Fibroblast of the aortic adventitia (primary cell): ENCODE data around the gene NKTR. TPM values are rescaled to one million over a fixed set of nuclear protein-coding genes. Genes with fewer than 3 reads are reported as not detected.

Source experiments
- DNase-seq: peaks from one replicate; pipeline ENCODE4 v3.0.0-alpha.2; 2010; ENCODE audit warnings: low read depth
- H3K4me3 ChIP-seq: 2 replicates; pipeline ENCODE4 v1.5.1; 2011; ENCODE audit warnings: low read depth, mild to moderate bottlenecking, control low read depth, low read length, moderate library complexity
- total RNA-seq: library from RNA; depleted of rRNA; stranded (reverse); fragments of >200 nt; gene quantifications from 2 replicates; pipeline ENCODE4 v1.2.3, GENCODE V29; 2012; ENCODE audit warnings: low replicate concordance
- TF ChIP-seq, protein P1 (sequence below): IDR thresholded peaks from 2 replicates; pipeline ENCODE4 v1.5.1; 2011; ENCODE audit warnings: mild to moderate bottlenecking, low read length, control low read depth, inconsistent platforms; ENCODE audit not compliant: insufficient read depth

The NKTR gene
- total RNA-seq, 1 donor, result 91.8 TPM

DNA sequence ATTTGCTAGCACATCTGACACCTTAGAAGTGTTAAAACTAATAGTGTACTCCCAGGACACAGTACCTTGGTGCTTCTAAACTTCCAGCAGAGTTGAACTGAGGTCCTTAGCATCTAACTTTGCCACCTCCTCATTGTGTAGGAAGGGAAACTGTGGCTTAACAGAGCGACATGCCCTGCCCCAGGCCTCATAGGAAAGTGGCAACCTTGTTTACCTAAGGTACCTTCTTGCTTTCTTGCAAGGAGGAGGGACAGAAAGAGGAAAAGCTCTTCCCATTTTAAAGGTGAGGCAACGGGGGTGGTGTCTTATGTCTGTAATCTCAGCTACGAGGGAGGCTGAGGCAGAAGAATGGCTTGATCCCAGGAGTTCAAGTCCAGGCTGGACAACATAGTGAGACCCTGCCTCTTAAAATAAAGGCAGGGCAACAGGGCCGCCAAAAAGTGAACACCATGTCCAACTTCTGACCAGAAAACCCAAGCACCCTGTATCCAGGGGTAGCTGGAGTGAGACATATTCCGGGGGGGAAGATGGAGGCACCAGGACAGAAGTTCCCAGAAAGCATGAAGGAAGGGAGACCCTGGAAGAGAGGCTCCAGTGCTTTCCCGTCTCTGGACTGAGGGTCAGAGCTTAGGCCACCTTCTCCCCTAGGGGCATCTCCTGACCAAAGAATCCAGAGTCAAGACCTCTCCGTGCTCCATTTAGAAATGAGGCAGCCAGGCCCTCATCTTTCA is 84.3 kb downstream of the NKTR start:
- TF ChIP-seq, protein P1, sequence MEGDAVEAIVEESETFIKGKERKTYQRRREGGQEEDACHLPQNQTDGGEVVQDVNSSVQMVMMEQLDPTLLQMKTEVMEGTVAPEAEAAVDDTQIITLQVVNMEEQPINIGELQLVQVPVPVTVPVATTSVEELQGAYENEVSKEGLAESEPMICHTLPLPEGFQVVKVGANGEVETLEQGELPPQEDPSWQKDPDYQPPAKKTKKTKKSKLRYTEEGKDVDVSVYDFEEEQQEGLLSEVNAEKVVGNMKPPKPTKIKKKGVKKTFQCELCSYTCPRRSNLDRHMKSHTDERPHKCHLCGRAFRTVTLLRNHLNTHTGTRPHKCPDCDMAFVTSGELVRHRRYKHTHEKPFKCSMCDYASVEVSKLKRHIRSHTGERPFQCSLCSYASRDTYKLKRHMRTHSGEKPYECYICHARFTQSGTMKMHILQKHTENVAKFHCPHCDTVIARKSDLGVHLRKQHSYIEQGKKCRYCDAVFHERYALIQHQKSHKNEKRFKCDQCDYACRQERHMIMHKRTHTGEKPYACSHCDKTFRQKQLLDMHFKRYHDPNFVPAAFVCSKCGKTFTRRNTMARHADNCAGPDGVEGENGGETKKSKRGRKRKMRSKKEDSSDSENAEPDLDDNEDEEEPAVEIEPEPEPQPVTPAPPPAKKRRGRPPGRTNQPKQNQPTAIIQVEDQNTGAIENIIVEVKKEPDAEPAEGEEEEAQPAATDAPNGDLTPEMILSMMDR, result no peak
- H3K4me3 ChIP-seq, result no peak overlapping the region
- DNase-seq, result no peak

DNA sequence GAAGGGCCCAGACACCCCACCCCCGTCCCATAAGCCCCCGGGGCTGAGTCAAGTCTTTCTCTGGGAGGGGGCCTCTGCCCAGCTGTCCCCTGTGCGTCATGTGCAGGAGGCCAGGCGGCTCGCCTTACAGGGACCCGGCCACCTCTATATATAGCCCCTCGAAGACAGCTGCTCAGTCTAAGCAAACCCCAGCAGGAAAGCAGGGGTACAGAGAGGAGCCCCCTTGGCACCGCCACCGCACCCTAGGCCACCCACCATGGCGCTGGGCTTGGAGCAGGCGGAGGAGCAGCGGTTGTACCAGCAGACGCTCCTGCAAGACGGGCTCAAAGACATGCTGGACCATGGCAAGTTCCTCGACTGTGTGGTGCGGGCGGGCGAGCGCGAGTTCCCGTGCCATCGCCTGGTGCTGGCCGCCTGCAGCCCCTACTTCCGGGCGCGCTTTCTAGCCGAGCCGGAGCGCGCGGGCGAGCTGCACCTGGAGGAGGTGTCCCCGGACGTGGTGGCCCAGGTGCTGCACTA is 84.9 kb downstream of the NKTR start, which contains the start of gene KLHL40:
TSS of gene KLHL40 (plus strand) at position 175 of the 519 bp plus-strand sequence. CDS start at position 257, 82 bp downstream.
- DNase-seq, result no peak
- TF ChIP-seq, protein P1, result no peak
- H3K4me3 ChIP-seq, result peak within 1 kb of the TSS; percentile 28

DNA sequence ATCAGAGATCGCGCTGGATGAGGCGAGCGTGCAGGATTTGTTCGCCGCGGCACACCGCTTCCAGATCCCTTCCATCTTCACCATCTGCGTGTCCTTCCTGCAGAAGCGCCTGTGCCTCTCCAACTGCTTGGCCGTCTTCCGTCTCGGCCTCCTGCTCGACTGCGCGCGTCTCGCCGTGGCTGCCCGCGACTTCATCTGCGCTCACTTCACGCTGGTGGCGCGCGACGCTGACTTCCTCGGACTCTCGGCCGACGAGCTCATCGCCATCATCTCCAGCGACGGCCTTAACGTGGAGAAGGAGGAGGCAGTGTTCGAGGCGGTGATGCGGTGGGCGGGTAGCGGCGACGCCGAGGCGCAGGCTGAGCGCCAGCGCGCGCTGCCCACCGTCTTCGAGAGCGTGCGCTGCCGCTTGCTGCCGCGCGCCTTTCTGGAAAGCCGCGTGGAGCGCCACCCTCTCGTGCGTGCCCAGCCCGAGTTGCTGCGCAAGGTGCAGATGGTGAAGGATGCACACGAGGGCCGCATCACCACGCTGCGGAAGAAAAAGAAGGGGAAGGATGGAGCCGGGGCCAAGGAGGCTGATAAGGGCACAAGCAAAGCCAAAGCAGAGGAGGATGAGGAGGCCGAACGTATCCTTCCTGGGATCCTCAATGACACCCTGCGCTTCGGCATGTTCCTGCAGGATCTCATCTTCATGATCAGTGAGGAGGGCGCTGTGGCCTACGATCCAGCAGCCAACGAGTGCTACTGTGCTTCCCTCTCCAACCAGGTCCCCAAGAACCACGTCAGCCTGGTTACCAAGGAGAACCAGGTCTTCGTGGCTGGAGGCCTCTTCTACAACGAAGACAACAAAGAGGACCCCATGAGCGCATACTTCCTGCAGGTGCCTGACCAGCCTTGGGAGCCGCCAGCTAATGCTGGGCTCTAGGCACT is 85.7 kb downstream of the NKTR start:
- peak overlapping the region; percentile 28 for H3K4me3 ChIP-seq
- TF ChIP-seq, protein P1, result no peak

DNA sequence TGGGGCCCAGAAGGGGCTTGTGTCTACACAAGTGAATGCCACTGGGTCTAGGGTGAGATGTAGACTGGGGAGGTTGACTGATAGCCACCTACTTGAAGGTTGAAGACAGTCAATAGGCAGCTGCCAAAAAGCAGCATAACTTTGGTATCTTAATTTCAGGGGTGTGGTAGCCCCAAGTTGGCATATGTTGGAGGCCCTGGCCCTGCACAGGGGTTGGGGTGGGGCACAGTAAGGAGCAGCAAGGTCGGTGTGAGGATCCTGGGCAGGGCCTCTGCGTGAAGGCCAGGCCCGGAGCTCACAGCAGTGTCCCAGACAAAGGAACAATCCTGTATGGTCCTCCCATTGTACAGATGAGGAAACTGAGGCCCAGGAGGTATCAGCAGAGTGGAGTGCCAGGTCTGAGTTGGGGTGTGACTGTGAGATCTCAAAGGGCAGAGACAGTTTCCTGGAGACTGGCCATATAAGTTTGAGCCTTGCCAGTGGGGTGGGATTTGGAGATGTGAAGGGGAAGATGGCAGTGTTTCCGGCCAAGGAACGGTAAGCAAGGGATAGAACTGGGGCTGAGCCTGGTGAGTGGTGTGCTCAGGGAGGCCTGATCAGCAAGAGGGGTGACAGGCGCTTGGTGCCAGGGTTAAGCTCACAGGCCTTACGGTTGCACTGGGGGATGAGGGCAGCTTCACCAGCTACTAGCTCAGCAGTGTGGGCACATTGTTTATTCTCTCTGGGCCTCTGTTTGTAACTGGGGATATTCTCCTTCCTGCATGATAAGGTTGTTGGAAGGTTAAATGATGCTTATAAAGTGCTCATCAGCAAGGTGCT is 86.6 kb downstream of the NKTR start:
- TF ChIP-seq, protein P1, result no peak
- DNase-seq, result no peak
- no peak overlapping the region for H3K4me3 ChIP-seq

More for the DNA sequence above, 85.7 kb downstream of the NKTR start:
- no peak for DNase-seq

DNA sequence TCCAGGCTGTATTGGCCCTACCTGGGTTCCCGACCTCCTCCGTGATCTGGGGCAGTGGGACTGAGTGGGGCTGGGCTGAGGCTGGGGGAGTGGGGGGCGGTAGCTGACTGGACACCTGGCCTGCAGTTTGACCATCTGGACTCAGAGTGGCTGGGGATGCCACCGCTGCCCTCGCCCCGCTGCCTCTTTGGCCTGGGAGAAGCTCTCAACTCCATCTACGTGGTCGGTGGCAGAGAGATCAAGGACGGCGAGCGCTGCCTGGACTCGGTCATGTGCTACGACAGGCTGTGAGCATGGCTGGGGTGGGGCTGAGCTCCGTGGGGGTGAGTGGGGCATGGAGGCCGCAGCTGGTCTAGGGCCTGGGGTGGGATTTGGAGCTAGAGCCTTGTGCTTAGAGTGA is 87.5 kb downstream of the NKTR start:
- TF ChIP-seq, protein P1, result no peak
- H3K4me3 ChIP-seq, result no peak overlapping the region
- DNase-seq, result no peak
